HG02610 (cell line): Measurements from ENCODE around the gene MLN.

Source experiments
- ATAC-seq: cut with Tn5 transposase; IDR thresholded peaks from one replicate; pipeline ENCODE4 v1.9.1; 2021; ENCODE audit warnings: mild to moderate bottlenecking, moderate library complexity; ENCODE audit not compliant: unreplicated experiment

Gene MLN

GRCh38 chr6:33772902-33773472 is 30.8 kb downstream of the MLN start:
- ATAC-seq: no peak

- ATAC-seq: no peak
Observed at GRCh38 chr6:33772082-33772830, 31.5 kb downstream of the MLN start.

GRCh38 chr6:33771146-33772081 is 32.4 kb downstream of the MLN start:
- no peak for ATAC-seq

- ATAC-seq: no peak
Observed at GRCh38 chr6:33770833-33771145, 33.0 kb downstream of the MLN start.

- no peak for ATAC-seq
Observed at GRCh38 chr6:33770124-33770832, 33.5 kb downstream of the MLN start.

GRCh38 chr6:33769248-33769821 is 34.5 kb downstream of the MLN start:
- ATAC-seq: no peak

GRCh38 chr6:33768644-33769120 is 35.1 kb downstream of the MLN start:
- no peak for ATAC-seq

GRCh38 chr6:33766921-33767907 is 36.6 kb downstream of the MLN start:
- ATAC-seq: no peak

- no peak for ATAC-seq
Observed at GRCh38 chr6:33765368-33765767, 38.4 kb downstream of the MLN start.

GRCh38 chr6:33764036-33764435 is 39.8 kb downstream of the MLN start:
- ATAC-seq: no peak

GRCh38 chr6:33763483-33763882 is 40.3 kb downstream of the MLN start:
- no peak for ATAC-seq

- ATAC-seq: no peak
Observed at GRCh38 chr6:33762713-33763112, 41.1 kb downstream of the MLN start.

- no peak for ATAC-seq
Observed at GRCh38 chr6:33761922-33762629, 41.7 kb downstream of the MLN start.

- ATAC-seq: no peak
Observed at GRCh38 chr6:33761581-33761921, 42.3 kb downstream of the MLN start.

- ATAC-seq: no peak
Observed at GRCh38 chr6:33759887-33760629, 43.7 kb downstream of the MLN start.

- no peak for ATAC-seq
Observed at GRCh38 chr6:33758815-33759216, 45.0 kb downstream of the MLN start.

- ATAC-seq: no peak
Observed at GRCh38 chr6:33757906-33758305, 45.9 kb downstream of the MLN start.

- ATAC-seq: no peak
Observed at GRCh38 chr6:33757113-33757512, 46.7 kb downstream of the MLN start.
